GM19328 (cell line): ENCODE measurements around the gene SMAGP.
A peak's percentile ranks its signal among the peaks of the same experiment; 100 is the strongest.
"Not testable (repeated sequence)": the region's sequence is repeated elsewhere in the genome, so short reads cannot be mapped to it uniquely, and the experiment has no call there.

Experiments used
- ATAC-seq: cut with Tn5 transposase; IDR thresholded peaks from one replicate; pipeline ENCODE4 v1.9.1; 2021; ENCODE audit warnings: mild to moderate bottlenecking, moderate library complexity; ENCODE audit not compliant: unreplicated experiment

SMAGP gene

DNA sequence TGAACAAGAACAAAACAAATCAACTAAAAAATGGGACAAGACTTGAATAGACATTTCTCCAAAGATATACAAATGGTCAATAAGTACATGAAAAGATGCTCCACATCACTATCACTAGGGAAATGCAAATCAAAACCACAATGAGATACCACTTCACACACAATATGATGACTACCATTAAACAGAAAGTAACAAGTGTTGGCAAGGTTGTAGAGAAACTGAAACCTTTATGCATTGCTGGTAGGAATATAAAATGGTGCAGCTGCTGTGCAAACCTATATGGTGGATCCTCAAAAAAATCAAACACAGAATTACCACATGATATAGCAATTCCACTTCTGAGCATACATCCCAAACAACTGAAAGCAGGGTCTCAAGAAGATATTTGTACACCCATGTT is 5.2 kb downstream of the SMAGP start:
- no peak for ATAC-seq

DNA sequence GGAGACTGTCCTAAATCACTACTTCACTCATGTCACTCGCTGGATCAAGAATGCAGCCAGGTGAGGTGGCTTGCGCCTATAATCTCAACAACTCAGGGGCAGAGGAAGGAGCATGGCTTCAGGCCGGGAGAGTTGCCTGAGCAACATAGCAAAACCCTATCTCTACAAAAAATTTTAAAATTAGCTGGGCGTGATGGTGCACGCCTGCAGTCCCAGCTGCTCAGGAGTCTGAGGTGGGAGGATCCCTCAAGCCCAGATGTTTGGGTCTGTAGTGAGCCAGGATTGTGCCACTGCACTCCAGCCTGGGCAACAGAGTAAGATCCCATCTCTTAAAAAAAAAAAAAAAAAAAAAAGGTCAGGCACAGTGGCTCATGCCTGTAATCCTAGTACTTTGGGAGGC is 5.9 kb downstream of the SMAGP start:
- no peak for ATAC-seq

DNA sequence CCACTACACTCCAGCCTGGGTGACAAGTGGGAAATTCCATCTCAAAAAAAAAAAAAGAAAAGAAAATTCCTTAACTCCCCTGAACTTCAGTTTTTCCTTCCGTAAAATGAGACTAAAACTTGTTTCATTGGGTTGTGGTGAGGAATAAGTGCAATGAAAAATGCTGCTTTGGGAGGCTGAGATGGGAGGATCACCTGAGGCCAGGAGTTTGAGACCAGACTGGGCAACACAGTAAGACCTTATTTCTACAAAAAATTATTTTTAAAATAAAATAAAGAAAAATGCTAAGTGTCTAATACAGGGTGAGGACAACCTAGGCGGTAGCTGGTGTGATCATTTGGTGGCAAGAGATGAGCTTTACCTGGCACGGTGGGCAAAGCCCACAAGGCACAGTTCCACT is 6.9 kb downstream of the SMAGP start:
- no peak for ATAC-seq

DNA sequence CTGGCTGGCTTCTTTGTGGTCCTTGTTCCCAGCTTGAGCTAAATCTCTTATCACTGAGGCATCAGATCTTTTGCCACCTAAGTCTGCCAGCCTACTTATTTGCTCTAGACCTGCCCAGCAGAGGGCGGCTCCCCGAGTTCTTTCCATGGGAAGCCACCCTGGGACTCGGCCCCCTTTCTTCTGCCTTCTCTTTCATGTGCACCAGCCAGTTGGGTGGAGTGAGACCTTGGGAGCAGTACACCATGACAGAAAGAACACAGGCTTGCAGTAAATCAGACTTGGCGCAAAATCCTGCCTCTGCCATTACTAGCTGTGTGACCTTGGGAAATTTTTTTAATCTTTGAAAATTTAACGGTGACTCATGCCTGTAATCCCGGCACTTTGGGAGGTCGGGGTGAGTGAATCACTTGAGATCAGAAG is 7.4 kb downstream of the SMAGP start:
- ATAC-seq: no peak

DNA sequence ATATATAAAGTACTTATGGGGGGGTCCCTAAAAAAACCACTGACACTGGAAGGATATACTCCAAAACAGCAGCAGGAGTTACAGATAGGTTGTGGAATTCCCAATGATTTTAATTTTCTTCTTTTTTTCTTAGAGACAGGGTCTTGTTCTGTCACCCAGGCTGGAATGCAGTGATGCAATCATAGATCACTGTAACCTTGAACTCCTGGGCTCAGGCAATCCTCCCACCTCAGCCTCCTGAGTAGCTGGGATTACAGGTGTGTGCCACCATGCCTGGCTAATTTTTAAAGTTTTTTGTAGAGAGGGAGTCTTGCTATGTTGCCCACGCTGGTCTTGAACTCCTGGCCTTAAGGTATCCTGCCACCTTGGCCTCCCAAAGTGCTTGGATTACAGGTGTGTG is 10.6 kb downstream of the SMAGP start:
- ATAC-seq: not testable (repeated sequence)

DNA sequence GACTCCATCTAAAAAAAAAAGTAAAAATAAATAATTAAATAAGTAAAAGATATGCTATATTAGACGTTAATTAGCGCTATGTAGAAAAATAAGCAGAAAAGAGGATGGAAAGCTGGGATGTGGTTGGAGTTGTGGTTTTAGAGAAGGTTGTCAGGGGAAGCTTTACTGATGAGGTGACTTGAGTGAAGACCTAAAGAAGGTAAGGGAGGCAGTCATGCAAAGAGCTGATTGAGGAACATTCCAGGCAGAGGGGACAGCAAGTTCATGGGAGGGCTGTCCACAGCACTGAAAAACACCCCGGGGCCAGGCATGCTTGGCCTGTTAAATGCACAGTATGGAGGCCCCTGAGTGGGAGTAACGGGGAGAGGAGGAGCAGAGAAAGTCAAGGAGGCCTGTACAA is 15.7 kb downstream of the SMAGP start:
- no peak for ATAC-seq

DNA sequence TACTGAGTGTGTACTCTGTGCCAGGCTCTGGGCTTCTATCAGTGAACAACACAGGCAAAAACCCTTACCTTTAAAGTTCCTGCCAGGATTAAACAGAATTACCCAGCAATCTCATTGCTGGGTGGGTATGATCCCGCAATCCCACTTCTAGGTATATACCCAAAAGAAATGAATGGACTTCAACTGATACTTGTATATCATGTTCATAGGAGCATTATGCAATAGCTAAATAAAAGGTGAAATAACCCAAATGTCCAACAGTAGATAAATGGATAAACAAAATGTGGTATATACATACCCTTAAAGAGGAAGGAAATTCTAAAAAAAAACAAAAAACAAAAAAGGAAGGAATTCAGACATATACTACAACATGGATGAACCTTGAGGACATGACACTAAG is 16.9 kb downstream of the SMAGP start:
- no peak for ATAC-seq

DNA sequence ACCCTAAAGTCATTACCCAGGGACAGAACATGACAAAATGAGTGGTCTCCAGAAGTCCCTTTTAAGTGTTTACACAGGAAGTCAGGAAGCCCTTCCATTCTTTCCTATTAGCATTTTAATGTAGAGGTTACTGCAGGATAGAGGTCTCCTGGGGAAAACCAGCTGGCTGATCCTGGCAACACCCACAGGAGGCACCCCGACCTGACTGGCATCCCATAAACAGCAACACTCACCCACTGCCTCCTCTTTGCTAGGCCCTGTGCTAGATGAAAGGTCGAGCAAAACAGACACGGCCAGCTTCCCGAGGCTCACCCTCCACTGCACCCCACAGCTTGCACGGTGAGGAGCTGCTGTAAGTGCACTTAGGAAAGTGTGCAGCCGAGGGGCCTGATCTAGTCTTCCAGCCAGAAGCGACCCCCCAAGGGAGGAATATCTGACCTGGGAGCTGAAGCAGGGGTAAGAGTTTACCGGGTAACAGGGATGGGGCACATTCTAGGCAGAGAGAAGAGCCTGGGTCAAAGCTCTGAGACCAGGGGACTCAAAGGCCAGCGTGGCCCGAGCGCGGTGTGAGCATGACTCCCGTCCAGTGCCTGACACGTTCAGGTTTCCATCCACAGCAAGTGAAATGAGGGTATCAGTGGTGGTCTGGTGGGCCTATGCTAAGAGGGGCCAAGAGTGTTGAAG is 22.6 kb downstream of the SMAGP start:
- ATAC-seq: no peak

DNA sequence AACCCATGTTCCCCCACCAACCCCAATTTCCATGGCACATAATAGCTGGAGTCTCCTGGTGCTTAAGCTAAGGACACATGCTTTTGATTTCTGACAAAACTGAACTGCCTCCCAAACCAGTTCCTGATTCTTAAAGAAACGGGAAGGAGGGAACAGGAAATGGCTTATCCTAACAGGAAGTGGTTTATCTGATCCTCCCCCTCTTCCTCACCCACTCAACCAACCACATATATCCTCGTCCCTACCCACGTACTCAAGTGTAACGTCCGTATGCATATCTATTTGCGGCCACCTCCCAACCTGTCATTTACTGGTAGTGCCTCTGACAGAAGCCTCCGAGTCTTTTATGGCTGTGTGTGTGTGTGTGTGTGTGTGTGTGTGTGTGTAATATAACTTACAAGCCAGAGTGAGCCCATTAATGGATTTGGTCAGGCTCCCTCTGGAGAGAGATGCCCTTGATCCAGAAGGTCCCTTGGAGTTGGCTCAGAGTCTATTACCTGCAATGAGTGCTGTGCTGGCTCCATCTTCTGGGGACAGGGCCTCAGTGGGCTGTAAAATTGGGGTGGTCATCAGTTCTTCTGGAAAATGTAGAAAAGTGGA is 23.9 kb downstream of the SMAGP start:
- no peak for ATAC-seq

DNA sequence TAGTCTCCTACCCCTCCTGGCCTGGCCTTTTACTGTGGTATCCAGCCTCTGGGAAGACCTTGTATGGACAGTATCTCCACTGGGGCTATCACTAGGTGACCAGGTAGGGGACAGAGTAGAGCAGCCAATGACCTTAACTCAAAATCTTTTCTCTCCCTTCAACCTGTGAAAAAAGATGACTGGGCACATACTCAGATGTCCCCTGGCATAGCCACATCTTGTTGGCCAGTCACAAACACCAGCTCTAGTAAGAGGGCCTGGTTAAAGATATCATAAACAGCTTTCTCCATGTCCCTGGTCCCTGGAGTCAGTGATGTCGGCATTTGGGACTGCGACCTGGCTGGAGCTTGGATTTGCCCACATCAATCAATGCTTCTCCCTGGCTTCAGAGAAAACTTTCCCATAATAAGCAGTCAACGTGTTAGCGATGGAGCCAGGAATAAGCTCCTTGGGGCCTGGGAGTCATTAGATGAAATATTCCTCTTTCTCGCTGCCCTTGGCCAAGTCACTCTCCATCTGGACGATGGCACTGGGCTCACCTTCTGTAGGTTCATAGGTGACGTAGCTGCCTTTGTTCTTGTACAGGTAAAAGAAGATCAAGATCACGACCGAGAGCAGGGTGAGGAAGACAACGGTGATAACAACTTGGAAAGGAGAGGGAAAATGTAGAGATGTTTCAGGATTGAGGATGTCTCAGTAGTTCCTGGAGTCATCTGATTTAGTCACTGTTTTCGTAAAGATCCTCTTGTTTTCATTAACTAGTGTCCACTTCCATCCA is 24.6 kb downstream of the SMAGP start:
- no peak for ATAC-seq

DNA sequence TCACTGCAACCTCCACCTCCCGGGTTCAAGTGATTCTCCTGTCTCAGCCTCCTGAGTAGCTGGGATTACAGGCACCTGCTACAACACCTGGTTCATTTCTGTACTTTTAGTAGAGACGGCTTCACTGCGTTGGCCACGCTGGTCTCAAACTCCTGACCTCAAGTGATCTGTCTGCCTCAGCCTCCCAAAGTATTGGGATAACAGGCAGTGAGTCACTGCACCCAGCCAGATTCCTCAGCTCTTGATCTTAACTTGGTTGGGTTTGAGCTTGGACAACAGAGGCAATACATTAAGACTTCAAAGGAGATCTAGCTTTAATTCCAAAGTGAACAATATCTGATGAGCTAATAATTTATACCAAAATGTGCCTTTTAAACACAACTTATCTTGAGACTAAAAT is 25.9 kb downstream of the SMAGP start:
- ATAC-seq: no peak

DNA sequence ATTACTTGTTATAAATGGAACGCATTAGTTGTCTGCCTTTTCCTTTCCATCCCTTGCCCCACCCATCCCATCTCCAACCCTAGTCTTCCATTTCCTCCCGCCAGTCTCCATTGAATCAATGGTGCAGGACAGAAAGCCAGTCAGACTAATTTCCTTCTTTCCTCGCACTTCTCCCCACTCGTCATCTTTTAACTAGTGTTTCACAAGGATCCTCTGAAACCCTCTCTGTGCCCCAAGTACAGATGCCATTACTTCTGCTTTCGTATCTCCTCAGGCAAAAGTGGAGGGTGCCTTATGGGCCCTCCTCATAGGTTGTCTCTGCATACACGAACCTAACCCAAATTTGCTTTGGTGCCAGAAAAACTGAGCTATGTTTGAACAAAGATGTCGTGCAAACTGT is 27.3 kb downstream of the SMAGP start:
- no peak for ATAC-seq

DNA sequence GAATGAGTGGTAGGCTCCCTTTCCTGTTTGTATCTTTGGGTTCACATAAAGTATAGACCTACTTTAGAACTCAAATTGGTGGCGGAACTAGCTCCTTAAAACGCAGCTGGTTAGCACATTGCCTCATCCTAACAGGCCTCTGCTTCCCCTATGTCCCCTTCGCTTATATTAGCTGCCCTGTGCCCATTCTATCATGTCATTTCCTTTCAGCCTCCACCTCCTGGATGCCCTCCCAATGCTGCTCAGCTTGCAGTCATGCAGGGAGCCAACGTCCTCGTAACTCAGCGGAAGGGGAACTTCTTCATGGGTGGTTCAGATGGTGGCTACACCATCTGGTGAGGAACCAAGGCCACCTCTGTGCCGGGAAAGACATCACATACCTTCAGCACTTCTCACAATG is 28.1 kb downstream of the SMAGP start:
- no peak for ATAC-seq

DNA sequence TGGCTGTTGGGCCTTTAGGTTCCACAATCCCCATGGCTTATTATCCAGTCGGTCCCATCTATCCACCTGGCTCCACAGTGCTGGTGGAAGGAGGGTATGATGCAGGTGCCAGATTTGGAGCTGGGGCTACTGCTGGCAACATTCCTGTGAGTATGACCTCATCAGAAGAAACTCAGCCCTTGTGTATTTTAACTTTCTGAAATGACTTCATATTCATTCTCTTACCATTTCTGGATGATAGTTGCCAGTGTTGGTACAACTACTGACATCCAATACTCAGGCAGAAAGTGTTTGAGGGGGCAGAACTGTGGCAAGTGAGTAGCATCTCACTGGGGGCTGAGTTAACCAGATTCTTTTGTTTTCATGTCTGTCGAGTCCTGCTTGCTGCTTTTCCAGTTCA is 29.2 kb downstream of the SMAGP start:
- ATAC-seq: no peak

DNA sequence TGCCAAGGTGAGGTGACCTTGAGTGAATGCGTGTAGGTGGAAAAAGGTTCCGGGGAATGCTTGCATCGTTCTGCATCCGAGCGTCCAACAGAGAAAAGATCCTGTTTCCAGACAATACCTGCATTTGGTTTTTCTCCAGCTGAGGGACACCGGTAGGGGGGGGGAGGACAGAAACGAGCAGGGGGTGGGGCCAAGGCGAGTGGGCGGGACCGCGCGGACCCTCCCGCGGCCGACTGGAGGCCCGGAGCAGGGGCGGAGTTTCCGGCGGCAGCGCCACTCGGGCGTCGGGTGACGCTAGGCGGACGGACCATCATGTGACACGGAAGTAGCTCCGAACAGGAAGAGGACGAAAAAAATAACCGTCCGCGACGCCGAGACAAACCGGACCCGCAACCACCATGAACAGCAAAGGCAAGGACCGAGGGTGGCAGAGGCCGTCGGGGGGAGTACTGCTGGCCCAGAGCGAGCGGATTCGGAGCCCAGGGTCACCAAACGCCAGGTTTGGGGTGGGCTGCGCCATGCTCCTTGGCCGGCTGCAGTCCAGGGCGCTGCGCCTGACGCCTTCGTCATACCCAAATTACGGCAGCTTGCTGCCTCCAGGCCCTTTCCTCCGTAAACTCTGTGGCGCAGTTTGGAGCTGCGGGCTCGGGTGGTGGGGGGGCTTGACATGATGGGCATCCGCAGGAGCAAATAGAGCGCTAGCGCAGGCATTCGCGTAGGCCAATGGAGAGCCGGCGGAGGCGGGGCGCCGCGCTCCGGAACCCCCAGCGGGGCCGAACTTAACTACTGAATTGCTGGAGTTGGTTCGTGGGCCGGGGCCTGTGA is 31.5 kb downstream of the SMAGP start, which contains the start of gene DAZAP2:
Gene DAZAP2 (plus strand): TSS at position 317 of the 825 bp plus-strand sequence. CDS start 82 bp downstream, at position 399.
- peak; percentile 83 for ATAC-seq

DNA sequence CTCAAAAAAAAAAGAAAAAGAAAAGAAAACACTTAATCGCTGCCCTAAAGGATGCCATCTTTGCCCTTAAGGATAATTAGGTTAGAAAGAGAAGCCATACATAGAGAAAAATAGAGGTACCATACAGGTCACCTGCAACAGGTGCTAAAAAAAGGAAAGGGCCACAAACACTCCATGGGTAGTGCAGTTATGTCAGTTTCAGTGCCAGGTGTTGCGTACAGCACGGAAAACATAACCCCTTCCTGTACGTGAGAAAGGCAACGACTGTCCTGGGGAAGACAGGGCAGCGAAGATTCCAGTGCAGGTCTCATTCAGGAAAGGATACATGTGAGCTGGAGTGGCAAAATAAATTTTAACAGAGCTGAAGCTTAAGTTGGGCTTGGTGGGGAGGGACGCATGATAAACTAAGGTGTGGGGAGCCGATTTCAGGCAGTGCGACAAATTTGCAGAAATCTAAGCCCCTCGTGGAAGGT is 32.1 kb downstream of the SMAGP start:
- peak; percentile 9 for ATAC-seq

DNA sequence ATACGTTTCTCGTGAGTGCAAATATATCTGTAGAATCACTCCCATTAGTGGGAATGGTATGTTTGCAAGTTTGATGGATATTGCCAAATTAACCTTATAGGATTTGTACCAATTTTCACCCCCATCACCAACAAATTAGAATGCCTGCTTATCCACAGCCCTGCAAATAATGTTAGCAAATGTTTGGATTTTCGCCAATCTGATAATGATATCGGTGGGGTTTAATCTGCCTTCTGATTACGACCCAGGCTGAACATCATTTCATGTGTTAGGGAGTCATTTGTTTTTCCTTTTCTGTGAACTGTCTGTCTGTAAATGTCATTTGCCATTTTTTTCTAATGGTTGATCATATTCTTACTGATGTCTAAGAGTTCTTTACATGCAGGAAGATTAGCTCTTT is 35.7 kb downstream of the SMAGP start:
- no peak for ATAC-seq

DNA sequence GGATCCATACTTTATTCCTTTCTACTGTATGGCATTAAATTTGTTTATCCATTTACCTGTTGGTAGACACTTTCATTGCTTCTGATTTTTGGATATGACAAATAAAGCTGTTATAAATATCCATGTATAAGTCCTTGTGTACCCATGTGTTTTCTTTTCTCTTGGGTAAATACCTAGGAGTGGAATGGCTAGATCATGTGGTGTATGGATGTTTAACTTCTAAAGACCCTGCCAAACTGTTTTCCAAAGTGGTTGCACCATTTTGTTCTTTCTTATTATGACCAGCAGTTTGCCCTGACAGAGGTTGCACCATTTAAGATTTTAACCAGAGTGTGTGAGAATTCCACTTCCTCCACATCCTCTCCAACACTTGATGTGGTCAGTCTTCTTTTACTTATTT is 37.6 kb downstream of the SMAGP start:
- no peak for ATAC-seq

DNA sequence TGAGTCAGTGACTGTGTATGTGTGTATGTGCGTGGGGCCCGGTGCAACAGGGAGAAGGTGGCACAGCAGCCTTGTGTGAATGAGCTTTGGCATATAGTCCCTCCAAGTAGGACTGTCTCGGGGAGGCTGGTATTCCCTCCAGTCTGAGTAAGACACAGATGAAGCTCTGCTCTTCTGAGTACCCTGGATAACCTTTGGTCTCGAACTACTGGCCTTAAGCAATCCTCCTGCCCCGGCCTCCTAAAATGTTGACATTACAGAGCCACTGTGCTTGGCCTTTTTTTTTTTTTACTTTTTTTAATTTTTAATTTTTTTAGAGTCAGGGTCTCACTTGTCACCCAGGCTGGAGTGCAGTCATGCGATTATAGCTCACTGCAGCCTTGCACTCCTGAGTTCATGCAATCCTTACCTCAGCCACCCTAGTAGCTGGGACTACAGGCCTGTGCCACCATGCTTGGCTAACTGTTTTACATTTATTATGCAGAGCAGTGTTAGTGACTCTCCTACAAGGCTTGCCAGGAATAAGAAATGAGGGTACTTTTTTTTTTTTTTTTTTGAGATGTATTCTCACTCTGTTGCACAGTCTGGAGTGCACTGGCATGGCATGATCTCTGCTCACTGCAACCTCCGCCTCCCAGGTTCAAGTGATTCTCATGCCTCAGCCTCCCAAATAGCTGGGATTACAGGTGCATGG is 41.0 kb downstream of the SMAGP start:
- ATAC-seq: no peak

DNA sequence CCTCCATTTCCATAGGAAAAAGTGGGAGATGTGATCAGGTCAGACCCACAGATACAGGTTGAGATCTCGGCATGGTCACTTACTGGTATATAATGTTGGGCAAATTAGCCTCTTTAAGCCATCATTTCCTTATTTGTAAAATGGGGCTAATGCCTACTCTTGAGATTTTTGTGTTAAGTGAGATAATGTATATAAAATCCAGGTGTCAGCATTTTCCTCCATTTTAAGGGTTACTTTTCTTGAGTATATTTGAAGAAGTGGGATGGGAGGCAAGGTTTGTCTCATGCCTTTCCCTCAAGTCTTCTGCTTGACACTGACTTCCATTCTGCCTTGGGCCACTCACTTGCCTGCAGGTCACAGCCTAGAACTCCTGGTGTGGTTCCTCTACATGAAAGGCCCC is 42.3 kb downstream of the SMAGP start:
- no peak for ATAC-seq
